Stimulated activated CD4-positive, alpha-beta T cell treated with anti-CD3 and anti-CD28 coated beads, Interleukin-2, amount 100 ng/mL, for 4 hours (primary cell): ENCODE results near the gene SREBF1.

Experiments used
- DNase-seq: peaks from one replicate; pipeline ENCODE4 v3.0.0-alpha.2; 2020; ENCODE audit warnings: low read depth

Gene SREBF1

GRCh38 chr17:17836818-17837379 is at the start of gene SREBF1:
TSS of gene SREBF1 (minus strand) at chr17:17836986. CDS start at chr17:17836817, 169 bp downstream.
- peak; percentile 51 for DNase-seq

- DNase-seq: no peak
Observed at GRCh38 chr17:17886226-17886625, 49.4 kb upstream of the SREBF1 start.

GRCh38 chr17:17884391-17885357 is 47.9 kb upstream of the SREBF1 start:
- DNase-seq: no peak

GRCh38 chr17:17883801-17884200 is 47.0 kb upstream of the SREBF1 start:
- DNase-seq: no peak

GRCh38 chr17:17882082-17882581 is 45.3 kb upstream of the SREBF1 start:
- no peak for DNase-seq

- no peak for DNase-seq
Observed at GRCh38 chr17:17880577-17881196, 43.9 kb upstream of the SREBF1 start.

- DNase-seq: no peak
Observed at GRCh38 chr17:17877529-17878358, 41.0 kb upstream of the SREBF1 start.

- DNase-seq: no peak
Observed at GRCh38 chr17:17876959-17877528, 40.3 kb upstream of the SREBF1 start.

- no peak for DNase-seq
Observed at GRCh38 chr17:17874478-17874877, 37.7 kb upstream of the SREBF1 start.

- no peak for DNase-seq
Observed at GRCh38 chr17:17873450-17873991, 36.7 kb upstream of the SREBF1 start.

GRCh38 chr17:17872547-17873345 is 36.0 kb upstream of the SREBF1 start:
- no peak for DNase-seq

GRCh38 chr17:17871913-17872312 is 35.1 kb upstream of the SREBF1 start:
- no peak for DNase-seq

GRCh38 chr17:17870247-17870646 is 33.5 kb upstream of the SREBF1 start:
- DNase-seq: no peak

- no peak for DNase-seq
Observed at GRCh38 chr17:17868641-17869522, 32.1 kb upstream of the SREBF1 start.

GRCh38 chr17:17866897-17867296 is 30.1 kb upstream of the SREBF1 start:
- no peak for DNase-seq

GRCh38 chr17:17866425-17866824 is 29.6 kb upstream of the SREBF1 start:
- no peak for DNase-seq

- no peak for DNase-seq
Observed at GRCh38 chr17:17865035-17865434, 28.2 kb upstream of the SREBF1 start.

- DNase-seq: no peak
Observed at GRCh38 chr17:17860766-17861107, 24.0 kb upstream of the SREBF1 start.
